HCT116 (cell line): Measurements from ENCODE around the gene RWDD1. TPM values are rescaled to one million over a fixed set of nuclear protein-coding genes. Genes with fewer than 3 reads are reported as not detected.

Experiments used
- ATAC-seq: fragments of 200-7000 bp; cut with Tn5 transposase; 2 replicates; pipeline ENCODE4 v1.9.1; 2020; ENCODE audit warnings: mild to moderate bottlenecking, moderate library complexity
- BruUV-seq: library from RNA; stranded (reverse); fragments of 400-500 nt; replicated peaks from 2 replicates; lab custom pipeline; 2021; lab: Mats Ljungman, UMichigan
- CTCF ChIA-PET: fragments of 300-600 bp; sonication (Branson Sonifier 250); formaldehyde crosslinking; loops from one replicate; lab custom pipeline; 2021; ENCODE audit warnings: antibody characterized with exemption; lab: Charles Lee
- POLR2A ChIA-PET: fragments of 300-600, 350-600 bp; sonication (Branson Sonifier 250); formaldehyde crosslinking; loops from one replicate; lab custom pipeline; 2021; ENCODE audit warnings: antibody characterized with exemption; lab: Charles Lee
- RAD21 ChIA-PET, 2 experiments: fragments of 300-600 bp; sonication (Branson Sonifier 250); formaldehyde crosslinking; loops; one replicate each; lab custom pipeline; 2023; ENCODE audit warnings: low total read pairs in 2 of 2; ENCODE audit not compliant: uncharacterized antibody in 2 of 2, unreplicated experiment in 2 of 2, low non-redundant PET in 1 of 2; lab: Charles Lee
- DNase-seq: peaks from one replicate; pipeline ENCODE4 v3.0.0-alpha.2; 2010; ENCODE audit warnings: low read depth, low spot score
- H2AFZ ChIP-seq: fragments of 200-600 bp; shearing (Covaris generic), sonication (generic); 2 replicates; pipeline ENCODE4 v1.6.1; 2017; ENCODE audit warnings: low read depth, mixed run types, mixed read lengths, antibody characterized with exemption, low read length; ENCODE audit not compliant: poor library complexity, severe bottlenecking
- H3K27ac ChIP-seq: 2 replicates; pipeline ENCODE4 v1.5.1; 2012; ENCODE audit warnings: low read depth, low read length
- H3K27me3 ChIP-seq: fragments of 200-600 bp; sonication (generic); 2 replicates; pipeline ENCODE4 v1.6.1; 2016; ENCODE audit warnings: mixed run types, low read length, mixed read lengths; ENCODE audit not compliant: insufficient read depth
- H3K36me3 ChIP-seq, 2 experiments: fragments of 200-500 bp in 1 of 2; fragments of 200-600 bp in 1 of 2; sonication (Bioruptor generic) in 1 of 2; sonication (generic) in 1 of 2; 2 replicates each; pipeline versions ENCODE4 v1.5.1 to v1.6.1; 2014 to 2016; ENCODE audit warnings: low read length in 2 of 2, inconsistent platforms in 1 of 2, mixed read lengths in 1 of 2, mixed run types in 1 of 2; ENCODE audit not compliant: insufficient read depth in 2 of 2, control insufficient read depth in 1 of 2
- H3K4me1 ChIP-seq, 2 experiments: fragments of 200-600 bp in 1 of 2; sonication (generic) in 1 of 2; 2 replicates each; pipeline versions ENCODE4 v1.5.1 to v1.6.1; 2012 to 2017; ENCODE audit warnings: low read length in 2 of 2, inconsistent platforms in 1 of 2, mild to moderate bottlenecking in 1 of 2, mixed read lengths in 1 of 2, mixed run types in 1 of 2, moderate library complexity in 1 of 2; ENCODE audit not compliant: insufficient read depth in 2 of 2, control insufficient read depth in 1 of 2
- H3K4me2 ChIP-seq: fragments of 200-600 bp; sonication (generic); 2 replicates; pipeline ENCODE4 v1.6.1; 2017; ENCODE audit warnings: mixed run types, low read length, mixed read lengths
- H3K4me3 ChIP-seq, 2 experiments: fragments of 200-600 bp in 1 of 2; sonication (generic) in 1 of 2; replicated peaks in 1 of 2; 2 replicates each; pipeline ENCODE4 v1.5.1; 2011 to 2016; ENCODE audit warnings: low read length in 2 of 2, control low read depth in 1 of 2, low read depth in 1 of 2, mild to moderate bottlenecking in 1 of 2, mixed read lengths in 1 of 2, mixed run types in 1 of 2
- H3K79me2 ChIP-seq: fragments of 200-600 bp; sonication (generic); 2 replicates; pipeline ENCODE4 v1.6.1; 2017; ENCODE audit warnings: mild to moderate bottlenecking, mixed run types, low read length, moderate library complexity, mixed read lengths; ENCODE audit not compliant: insufficient read depth
- H3K9ac ChIP-seq: fragments of 200-600 bp; sonication (generic); 2 replicates; pipeline ENCODE4 v1.6.1; 2016; ENCODE audit warnings: low read length, mixed read lengths
- H3K9me2 ChIP-seq: fragments of 200-600 bp; sonication (generic), shearing (Covaris generic); 2 replicates; pipeline ENCODE4 v1.6.1; 2017; ENCODE audit warnings: mixed run types, mild to moderate bottlenecking, moderate library complexity; ENCODE audit not compliant: insufficient read depth
- H3K9me3 ChIP-seq, 2 experiments: fragments of 200-500 bp in 1 of 2; fragments of 200-600 bp in 1 of 2; sonication (Bioruptor generic) in 1 of 2; sonication (generic) in 1 of 2; 2 replicates each; pipeline ENCODE4 v1.6.1; 2014 to 2017; ENCODE audit warnings: low read length in 2 of 2, mixed read lengths in 2 of 2, inconsistent platforms in 1 of 2, low read depth in 1 of 2, mild to moderate bottlenecking in 1 of 2, mixed run types in 1 of 2, moderate library complexity in 1 of 2; ENCODE audit not compliant: control insufficient read depth in 1 of 2, insufficient read depth in 1 of 2
- H4K20me1 ChIP-seq: fragments of 200-600 bp; sonication (generic), shearing (Covaris generic); 2 replicates; pipeline ENCODE4 v1.6.1; 2017; ENCODE audit warnings: mixed run types, mild to moderate bottlenecking, moderate library complexity; ENCODE audit not compliant: insufficient read depth
- RAD21 ChIP-seq: IDR thresholded peaks from 2 replicates; pipeline ENCODE4 v1.6.1; 2012; ENCODE audit warnings: low read depth, mild to moderate bottlenecking
- TCF7L2 ChIP-seq: IDR thresholded peaks from 2 replicates; pipeline ENCODE4 v1.7.0; 2011; ENCODE audit warnings: borderline replicate concordance, inconsistent platforms; ENCODE audit not compliant: insufficient read depth, insufficient read length; ENCODE audit errors: extremely low read depth
- intact Hi-C: fragments of 100-400 bp; cut with micrococcal nuclease; formaldehyde crosslinking; loops from 2 replicates; pipeline ENCODE4 v1.10.0; 2022
- total RNA-seq: library from RNA; stranded (reverse); gene quantifications from one replicate; pipeline ENCODE4 v1.2.1, GENCODE V29; 2021; ENCODE audit not compliant: unreplicated experiment
- TF ChIP-seq, protein P1 (sequence below), 3 experiments: fragments of 200-600 bp in 1 of 3; sonication (generic) in 1 of 3; IDR thresholded peaks in 2 of 3; conservative IDR thresholded peaks in 1 of 3; 2 replicates each; pipeline ENCODE4 v1.5.1; 2012 to 2017; ENCODE audit warnings: low read depth in 2 of 3, low read length in 2 of 3, antibody characterized with exemption in 1 of 3, borderline replicate concordance in 1 of 3, control low read depth in 1 of 3, mild to moderate bottlenecking in 1 of 3, mixed read lengths in 1 of 3, mixed run types in 1 of 3, moderate library complexity in 1 of 3; ENCODE audit not compliant: insufficient read depth in 1 of 3

RWDD1 gene
- total RNA-seq, 1 experiment from 2014 or later, result 24.4 TPM

DNA sequence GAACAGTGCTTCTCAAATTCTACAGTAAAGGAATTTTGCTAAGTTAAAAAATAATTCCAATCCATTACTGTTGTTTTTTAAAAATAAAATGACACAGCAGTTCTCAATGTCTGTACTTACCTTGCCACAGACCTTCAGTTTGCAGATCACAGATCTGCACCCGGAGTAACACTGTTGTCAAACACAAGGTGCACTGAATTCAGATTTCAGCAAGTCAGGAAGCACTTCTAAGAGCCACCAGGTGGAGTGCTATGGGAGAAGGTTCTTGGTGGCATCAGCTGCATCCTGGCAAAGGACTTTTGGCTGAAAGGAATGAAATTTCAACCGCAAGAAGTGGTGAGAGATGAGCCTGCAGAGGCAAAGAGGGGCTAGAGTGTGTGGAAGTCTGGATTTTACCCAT is 62.4 kb downstream of the RWDD1 start:
- Histone ChIP-seq H3K4me1 (no peaks in the 10 kb centered on the region), H3K9ac (no peak overlapping the region), H3K36me3 (peaks cover 0 to 13% of the 10 kb centered on the region in 2 experiments; a peak in 1 of 4 replicates), H3K27me3 (no peaks in the 10 kb centered on the region), H3K4me2 (no peak overlapping the region), H3K9me3 (no peaks in the 10 kb centered on the region)
- RAD21 ChIA-PET, result no interaction called here
- no TSS peak for BruUV-seq
- CTCF ChIA-PET, result interaction anchor here (1.0 kb wide), 1 partner anchor 9 kb away, joined by 3 read pairs; no protein-coding TSS in a partner anchor
- POLR2A ChIA-PET, result interaction anchor here (1.2 kb wide), 1 partner anchor 9 kb away, joined by 3 read pairs; no protein-coding TSS in a partner anchor
- TF ChIP-seq, protein P1, sequence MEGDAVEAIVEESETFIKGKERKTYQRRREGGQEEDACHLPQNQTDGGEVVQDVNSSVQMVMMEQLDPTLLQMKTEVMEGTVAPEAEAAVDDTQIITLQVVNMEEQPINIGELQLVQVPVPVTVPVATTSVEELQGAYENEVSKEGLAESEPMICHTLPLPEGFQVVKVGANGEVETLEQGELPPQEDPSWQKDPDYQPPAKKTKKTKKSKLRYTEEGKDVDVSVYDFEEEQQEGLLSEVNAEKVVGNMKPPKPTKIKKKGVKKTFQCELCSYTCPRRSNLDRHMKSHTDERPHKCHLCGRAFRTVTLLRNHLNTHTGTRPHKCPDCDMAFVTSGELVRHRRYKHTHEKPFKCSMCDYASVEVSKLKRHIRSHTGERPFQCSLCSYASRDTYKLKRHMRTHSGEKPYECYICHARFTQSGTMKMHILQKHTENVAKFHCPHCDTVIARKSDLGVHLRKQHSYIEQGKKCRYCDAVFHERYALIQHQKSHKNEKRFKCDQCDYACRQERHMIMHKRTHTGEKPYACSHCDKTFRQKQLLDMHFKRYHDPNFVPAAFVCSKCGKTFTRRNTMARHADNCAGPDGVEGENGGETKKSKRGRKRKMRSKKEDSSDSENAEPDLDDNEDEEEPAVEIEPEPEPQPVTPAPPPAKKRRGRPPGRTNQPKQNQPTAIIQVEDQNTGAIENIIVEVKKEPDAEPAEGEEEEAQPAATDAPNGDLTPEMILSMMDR (IDR thresholded peaks at IDR 0.05 in 2 of 3, conservative IDR thresholded peaks at IDR 0.05 in 1 of 3; ENCODE audit: borderline replicate concordance in 1 of 3, insufficient read depth in 1 of 3, low read depth in 2 of 3, low read length in 2 of 3), result peak in 2 of 3 experiments; percentile 54 to 58; a peak in 4 of 6 replicates
- TF ChIP-seq RAD21 (peak; percentile 20; the same call in 1 of the 2 replicates), TCF7L2 (no peak)
- TF ChIP-seq, all 23 proteins: peak for 2
- Histone ChIP-seq H3K4me3 (no peak overlapping the region), H3K79me2 (no peaks in the 10 kb centered on the region), H3K27ac (no peak overlapping the region), H4K20me1 (no peaks in the 10 kb centered on the region; the same call in 1 of the 2 replicates), H3K9me2 (no peaks in the 10 kb centered on the region), H2AFZ (no peak overlapping the region)
- DNase-seq (no peak), ATAC-seq (peak; percentile 81)
- intact Hi-C loops, result no loop called here

Other genes with a start within 250 kb of the RWDD1 start
- gene DSE, start 200.6 kb upstream of the RWDD1 start, total RNA-seq, result 38.5 TPM
- not detected for gene CALHM6, start 110.1 kb upstream of the RWDD1 start, total RNA-seq
- 0.05 TPM for gene CALHM5, start 59.9 kb upstream of the RWDD1 start, total RNA-seq
- not detected for gene TRAPPC3L, start 25.8 kb upstream of the RWDD1 start, total RNA-seq
- not detected for gene CALHM4, start 17.8 kb upstream of the RWDD1 start, total RNA-seq
- 0.27 TPM for gene RSPH4A, start 45.0 kb downstream of the RWDD1 start, total RNA-seq
- 18.2 TPM for gene ZUP1, start 97.3 kb downstream of the RWDD1 start, total RNA-seq
- gene KPNA5, start 109.7 kb downstream of the RWDD1 start, total RNA-seq, result 9.8 TPM
- gene FAM162B, start 194.2 kb downstream of the RWDD1 start, total RNA-seq, result not detected